CD4-positive, alpha-beta T cell treated with Interleukin-10 for 1 hour (primary cell): ENCODE data around the gene PTPRH.
"Not testable (repeated sequence)": the region's sequence is repeated elsewhere in the genome, so short reads cannot be mapped to it uniquely, and the experiment has no call there.

ENCODE experiments used
- DNase-seq: peaks from one replicate; pipeline ENCODE4 v3.0.0-alpha.2; 2020

PTPRH gene

DNA sequence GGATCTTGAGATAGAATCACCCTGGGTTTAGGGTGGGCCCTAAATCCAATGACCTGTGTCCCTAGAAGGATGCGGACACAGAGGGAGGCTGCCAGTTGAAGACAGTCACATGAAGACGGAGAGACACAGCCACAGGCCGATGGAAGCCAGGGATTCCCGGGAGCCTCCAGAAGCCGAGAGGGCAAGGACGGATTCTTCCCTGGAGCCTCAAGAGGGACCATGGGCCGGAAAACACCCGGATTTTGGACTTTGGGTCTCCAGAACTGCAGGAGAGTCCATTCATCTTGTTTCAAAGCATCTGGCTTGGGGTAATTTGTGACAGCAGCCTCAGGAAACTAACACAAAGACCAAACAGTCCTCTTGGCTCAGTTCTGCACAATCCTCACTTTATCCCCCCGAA lies 17.0 kb upstream of the PTPRH start:
- no peak for DNase-seq

DNA sequence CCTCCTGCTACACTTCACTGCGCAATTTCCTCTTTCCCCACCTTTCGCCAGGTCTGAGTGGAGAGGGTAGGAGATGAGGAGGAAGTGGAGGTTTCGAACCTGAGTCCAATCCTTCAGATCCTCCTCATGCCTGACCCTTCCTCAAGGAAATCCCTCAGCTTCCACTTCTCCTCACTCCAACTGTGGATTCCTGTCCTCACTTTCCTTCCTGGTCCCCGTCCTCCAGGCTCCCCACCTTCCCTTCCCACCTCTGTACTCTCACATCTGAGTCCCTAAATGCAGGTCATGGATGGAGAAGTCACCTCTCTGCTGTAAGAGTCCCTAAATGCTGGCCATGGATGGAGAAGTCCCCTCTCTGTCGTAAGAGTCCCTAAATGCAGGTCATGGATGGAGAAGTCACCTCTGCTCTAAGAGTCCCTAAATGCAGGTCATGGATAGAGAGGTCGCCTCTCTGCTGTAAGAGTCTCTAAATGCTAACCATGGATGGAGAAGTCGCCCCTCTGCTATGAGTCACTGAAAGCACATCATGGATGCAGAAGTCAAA lies 16.2 kb upstream of the PTPRH start:
- no peak for DNase-seq

DNA sequence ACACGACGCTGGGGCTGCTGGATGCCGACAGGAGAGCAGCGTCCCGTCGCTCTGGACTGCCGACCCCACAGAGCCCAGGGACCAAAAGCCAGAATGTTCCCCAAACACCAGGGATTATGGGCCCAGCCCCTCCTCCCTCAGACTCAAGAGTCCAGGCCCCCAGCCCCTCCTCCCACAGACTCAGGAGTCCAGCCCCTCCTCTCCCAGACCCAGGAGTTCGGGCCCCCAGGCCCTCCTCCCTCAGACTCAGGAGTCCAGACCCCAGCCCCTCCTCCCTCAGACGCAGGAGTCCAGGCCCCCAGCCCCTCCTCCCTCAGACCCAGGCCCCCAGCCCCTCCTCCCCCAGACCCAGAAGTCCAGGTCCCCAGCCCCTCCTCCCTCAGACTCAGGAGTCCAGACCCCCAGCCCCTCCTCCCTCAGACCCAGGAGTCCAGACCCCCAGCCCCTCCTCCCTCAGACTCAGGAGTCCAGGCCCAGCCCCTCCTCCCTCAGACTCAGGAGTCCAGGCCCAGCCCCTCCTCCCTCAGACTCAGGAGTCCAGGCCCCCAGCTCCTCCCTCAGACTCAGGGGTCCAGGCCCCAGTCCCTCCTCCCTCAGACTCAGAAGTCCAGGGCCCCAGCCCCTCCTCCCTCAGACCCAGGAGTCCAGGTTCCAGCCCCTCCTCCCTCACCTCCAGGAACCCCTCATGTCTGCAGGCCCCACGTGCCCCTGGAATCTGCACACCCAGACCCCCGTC lies 15.5 kb upstream of the PTPRH start:
- DNase-seq, result not testable (repeated sequence)

DNA sequence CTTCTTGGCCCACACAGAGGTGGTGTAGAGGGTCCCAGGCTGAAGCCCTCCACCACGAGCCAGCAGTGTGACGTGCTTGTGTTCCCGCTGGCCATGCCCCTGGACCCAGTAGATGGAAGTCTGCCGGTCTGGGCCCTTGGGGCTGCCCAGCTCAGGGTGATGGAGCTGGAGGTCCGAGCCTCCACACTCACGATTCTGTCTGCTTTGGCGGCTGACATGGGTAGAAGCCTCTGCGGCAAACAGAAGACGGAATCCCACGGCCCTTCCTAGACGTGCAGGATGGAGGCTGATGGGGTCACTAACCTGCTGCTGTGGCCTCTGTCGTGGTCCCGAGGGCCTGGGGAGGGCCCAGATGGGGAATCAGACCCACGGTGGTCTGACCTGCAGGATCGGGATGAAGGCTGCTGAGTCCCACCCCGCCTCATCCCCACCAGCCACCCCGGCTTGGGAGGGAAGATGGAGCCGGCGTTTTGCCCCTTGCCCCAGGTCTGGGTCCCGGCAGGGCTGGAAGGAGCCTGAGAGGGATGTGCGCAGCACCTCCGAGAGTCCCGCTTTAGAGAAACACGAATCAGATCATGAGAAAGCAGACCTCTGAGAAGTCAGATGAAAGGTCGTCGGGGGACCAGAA lies 14.9 kb upstream of the PTPRH start:
- DNase-seq, result no peak

DNA sequence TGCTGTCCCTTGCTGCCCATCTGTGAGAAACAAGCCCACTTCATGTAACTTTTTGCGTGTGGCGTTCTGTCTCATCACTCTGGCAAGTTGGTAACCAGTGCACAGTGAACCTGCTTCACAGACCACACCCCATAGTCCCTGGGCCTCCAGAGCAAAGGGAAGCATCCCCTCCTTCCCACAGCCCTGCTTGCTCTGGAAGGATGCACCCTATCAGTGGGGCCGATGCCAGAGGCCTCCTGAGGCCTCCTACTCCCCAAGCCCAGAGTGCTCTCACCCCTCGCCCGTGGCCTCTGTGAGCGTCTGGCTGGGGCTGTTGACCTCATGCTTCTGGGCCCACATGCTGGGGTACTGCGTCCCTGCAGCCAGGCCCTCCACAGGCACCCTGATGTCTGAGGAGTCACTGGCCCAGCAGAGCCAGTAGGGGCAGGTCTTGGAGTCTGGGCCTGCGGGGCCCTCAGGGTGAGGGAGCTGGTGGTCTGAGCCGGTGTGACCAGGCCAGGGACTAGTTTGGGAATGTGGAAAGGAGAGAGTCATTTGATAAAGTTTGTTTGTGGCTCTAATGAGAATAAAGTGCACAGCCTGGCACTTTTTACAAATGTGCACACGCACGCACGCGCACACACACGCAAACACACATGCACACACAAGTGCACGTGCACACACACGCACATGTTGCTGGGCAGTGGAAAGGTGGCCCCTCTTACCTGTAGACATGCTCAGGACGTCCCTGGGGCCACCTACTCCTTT lies 14.2 kb upstream of the PTPRH start:
- DNase-seq, result no peak

DNA sequence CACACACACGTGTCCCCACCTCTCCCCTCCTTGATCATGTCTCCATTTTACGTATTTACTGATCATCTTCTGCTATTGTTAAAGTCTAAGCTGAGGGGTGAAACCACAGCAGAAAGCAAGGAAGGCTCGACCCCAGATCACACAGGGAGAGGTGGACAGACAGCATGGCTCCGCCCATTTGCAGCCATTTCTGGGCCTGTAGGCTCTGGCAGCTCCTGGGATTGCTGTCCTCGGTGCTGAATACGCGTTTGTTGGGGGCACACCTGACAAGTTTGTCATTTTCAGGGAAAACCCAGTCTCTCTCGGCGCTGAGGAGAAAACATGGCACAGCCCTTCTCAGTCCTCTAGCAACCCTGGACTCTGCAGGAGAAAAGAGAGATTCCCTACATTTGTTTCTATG lies 11.2 kb upstream of the PTPRH start:
- no peak for DNase-seq

DNA sequence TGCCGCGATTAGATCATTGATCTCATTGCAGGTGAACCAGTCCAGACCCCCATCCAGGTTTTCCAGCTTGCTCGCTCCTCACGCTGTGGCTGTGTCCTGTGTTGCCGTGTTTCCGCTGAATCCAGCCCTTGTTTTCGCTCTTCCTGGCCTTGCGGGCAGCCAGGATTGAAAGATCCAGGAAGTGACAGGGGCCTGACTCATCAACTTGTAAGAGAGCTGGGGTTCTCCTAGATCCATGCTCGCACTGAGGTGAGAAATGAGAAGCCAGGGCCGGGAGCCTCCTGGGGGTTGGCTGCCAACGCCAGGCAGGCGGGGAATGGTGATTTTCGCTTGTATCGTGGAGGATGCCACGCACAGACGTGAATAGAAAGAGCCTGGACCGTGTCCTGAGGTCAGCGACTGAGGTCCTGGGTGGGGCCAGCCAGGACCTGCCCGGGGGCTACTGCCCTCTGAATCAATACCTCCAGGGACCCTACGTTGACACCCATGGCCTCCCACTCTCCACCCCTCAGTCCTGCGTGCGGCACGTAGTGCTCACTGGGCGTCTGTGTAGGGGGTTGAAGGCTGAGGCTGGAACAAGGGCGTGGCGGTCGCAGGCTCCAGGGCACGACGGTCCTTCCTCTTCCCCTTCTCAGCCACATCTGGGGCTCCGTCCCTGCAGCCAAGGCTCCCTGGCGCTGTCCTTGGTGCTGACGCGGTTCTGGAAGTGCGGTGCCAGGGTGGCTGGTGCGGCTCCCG lies 7.3 kb upstream of the PTPRH start:
- DNase-seq, result peak; percentile 41

DNA sequence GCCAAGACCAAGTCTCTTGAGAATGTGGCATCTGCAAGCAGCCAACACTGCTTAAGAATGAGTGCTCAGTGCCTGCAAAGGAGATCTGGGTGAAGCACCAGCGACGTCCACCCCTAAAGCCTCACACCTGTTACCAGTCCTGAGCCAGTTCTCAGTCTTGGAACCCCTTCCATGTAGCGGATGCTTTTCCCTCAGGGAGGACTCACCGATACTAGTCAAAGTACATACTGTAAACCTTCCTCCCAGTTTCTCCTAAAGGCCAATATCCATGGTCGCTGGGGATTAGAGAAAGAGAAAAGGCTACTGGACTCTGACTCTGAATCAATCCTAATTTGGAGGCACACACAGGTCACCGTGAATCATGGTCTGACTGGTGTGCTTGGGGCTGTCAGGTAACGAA lies 4.2 kb upstream of the PTPRH start:
- no peak for DNase-seq

DNA sequence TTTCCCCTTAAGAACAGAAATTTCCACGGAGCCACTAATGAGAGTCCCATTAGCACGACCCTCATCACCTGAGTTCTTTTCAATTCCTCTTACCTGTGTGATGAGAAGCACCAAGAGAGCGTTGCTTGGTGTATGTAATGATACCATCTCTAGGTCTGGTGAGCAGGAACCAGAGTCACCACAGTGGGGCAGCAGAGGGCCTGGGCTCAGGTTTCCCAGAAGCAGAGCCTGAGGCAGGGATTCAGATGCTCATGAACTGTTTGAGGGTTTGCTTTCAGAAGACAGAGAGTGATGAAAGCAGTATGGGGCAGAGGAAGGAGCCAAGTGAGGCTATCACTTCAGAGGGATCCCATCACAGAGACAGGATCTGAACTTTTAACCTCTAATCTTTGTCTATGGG lies 3.1 kb upstream of the PTPRH start:
- DNase-seq, result peak; percentile 44

DNA sequence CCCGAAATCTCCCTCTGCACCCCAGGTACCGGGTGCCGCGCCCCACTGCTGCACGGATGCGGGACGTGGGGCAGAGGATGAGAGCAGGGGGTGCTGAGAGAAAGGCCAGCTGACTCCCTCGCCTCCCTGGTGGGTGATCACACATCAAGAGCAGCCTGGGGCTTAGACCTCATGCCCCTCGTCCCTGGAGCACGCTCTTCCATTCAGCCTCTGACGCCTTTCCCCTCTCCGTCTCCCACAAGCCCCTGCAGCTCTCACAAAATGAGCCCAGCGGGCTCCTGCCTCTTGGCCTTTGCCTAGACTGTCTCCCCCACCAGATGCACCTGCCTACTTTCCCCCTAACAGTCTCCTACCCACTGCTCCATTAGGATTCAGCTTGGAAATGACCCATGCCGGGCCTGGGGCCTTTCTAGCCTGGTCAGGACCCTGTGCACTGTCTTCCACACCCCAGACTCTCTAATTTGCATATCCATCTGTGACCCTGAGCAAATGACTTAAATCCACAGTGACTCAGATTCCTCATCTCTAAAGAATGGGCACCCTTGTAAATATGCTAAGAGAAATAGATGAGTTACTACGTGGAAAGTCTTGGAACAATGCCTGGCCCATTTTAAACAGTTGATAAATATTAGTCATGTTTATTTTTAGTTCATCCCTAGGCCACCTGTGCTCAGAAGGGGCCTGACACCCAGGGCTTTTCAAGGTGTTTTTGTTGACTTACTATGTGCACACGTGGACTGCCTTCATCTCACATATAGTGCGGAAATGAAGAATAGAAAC lies 582 bp upstream of the PTPRH start:
- no peak for DNase-seq

DNA sequence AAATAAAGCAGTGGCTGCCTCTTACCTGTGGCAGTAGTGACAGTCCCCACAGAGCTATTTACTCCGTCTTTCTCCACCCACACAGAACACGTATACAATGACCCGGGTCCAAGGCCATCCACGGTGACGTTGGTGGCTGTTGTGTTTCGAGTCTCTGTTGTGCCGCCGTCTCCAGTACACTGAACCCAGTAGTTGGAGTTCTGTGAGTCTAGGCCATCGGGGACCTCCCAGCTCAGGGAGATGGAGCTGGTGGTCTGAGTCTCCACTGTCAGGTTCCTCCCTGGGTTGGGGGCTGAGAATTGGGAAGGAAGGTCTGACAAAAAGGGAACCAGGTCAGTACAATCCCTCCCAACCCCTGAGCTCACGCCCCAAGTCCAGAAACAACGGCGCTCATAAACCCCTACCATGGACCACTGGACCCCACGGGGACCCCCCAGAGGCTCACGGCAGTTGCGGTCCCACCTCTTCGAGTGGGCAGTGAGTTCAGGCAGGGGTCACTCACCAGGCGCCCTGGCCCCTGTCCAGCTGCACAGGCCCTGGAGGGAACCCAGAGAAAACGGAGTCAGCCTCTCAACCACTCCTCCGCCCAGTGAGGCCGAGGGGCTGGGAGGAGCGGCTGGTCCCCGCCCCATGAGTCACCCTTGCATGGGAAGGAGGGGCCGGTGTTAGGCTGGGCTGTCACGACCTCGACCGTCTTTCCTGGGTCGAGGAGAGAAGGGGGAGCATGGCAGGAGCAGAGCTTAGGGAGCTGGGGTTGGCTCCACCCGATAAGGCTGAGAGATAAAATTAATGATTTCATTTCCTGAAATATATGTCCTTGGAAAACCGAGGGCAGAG lies 2.4 kb downstream of the PTPRH start:
- DNase-seq, result no peak

DNA sequence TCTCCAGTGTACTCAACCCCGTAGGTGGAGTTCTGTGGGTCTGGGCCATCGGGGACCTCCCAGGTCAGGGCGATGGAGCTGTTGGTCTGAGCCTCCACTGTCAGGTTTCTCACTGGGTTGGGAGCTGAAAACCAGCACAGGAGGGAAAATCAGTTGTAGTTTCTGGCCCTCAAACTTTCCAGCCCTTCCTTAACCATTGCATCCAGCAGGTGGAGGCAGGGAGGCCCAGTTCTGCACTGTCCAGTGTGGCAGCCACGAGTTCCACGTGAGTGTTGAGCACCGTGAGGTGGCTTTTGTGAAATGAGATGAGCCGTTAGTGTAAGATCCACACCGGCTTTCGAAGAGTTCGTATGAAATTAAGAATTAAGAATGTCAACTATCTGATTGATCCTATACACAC lies 7.1 kb downstream of the PTPRH start:
- peak; percentile 25 for DNase-seq

DNA sequence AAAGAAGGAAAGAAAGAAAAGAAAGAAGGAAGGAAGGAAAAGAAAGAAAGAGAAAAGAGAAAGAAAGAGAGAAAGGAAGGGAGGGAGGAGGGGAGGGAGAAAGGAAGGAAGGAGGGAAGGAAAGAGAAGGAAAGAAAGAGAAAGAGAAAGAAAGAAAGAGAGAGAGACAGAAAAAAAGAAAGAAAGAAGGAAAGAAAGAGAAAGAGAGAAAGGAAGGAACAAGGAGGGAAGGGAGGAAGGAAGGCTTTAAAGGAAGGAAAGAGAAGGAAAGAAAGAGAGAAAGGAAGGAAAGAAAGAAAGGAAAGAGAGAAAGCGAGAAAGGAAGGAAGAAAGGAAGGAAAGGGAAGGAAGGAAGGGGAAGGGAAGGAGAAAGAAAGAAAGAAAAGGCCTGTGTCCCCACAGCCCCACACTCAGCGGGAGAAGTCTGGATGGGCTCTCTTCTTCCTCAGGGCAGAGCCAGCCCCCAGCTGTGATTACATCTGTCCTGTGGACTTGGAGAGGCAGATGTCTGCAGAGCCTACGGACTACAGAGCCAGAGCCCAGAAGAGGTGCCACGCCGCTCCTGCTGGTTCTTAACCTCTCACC lies 9.6 kb downstream of the PTPRH start:
- DNase-seq, result no peak

DNA sequence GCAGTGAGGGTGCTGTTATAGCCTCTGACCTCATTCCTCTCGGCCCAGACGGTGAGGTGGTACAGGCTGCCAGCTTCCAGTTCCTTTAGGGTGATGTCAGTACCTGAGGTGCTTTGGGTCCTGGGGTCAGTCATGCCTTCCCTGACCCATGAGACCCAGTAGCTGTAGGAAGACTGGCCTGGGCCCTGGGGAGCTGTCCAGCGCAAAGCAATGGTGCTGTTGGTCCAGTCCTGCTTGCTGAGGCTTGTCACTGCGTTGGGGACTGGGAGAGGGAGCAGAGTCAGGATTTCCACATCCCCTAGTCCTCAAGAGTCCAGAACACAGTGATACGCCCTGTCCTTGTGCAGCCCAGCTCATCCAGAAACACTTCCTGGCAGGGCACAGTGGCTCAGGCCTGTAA lies 10.7 kb downstream of the PTPRH start:
- no peak for DNase-seq

DNA sequence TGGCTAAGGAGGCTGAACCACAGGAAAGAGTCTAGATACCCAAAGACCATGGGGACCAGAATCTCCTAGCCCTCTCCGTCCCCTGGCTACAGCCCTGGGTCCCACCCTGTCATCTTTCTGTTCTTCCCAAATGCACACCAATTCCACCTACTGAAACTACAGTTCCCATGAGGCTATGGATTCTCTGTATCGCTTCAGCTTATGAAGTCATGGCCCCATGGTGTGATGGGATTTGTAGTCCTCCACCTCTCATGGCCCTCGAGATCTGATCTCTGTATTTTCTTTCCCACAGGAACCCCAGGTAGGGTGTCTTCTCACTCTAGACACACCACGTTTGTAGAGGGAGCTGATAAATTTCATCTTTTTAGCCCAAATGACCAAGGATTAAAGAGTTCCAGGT lies 11.8 kb downstream of the PTPRH start:
- no peak for DNase-seq

DNA sequence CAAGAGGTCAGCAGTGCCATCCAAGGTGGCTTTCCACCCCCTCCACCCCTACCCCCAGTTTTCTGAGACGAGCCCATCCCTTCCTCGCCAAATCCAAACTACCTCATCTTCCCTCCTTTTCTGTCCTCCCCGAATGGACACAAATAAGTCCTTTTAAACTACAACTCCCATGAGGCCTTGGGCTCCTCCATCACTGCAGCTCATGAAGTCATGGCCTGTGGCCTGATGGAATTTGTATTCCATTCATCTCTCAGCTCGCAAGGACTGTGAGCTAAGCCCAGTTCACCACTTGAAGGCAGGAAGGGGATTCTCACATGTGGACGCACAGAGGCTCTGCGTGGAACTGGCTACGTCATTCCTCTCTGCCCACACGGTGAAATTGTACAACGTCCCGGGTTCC lies 12.5 kb downstream of the PTPRH start:
- no peak for DNase-seq

DNA sequence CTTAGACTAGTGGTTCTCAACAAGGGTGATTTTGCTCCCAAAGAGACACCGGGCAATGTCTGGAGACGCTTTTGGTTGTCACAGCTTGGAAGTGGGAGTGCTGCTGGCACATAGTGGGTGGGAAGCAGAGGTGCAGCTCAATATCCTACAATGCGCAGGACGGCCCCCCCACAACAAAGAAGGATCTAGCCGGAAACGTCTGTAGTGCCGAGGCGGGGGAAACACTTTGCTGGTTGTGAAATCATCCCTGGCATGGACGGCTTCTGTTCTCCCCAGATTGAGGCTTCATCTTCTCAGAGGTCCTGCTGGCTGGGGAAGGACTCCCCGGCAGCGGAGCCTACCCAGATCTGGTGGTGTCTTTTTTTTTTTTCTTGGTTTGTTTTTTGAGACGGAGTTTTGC lies 15.8 kb downstream of the PTPRH start:
- DNase-seq, result no peak

DNA sequence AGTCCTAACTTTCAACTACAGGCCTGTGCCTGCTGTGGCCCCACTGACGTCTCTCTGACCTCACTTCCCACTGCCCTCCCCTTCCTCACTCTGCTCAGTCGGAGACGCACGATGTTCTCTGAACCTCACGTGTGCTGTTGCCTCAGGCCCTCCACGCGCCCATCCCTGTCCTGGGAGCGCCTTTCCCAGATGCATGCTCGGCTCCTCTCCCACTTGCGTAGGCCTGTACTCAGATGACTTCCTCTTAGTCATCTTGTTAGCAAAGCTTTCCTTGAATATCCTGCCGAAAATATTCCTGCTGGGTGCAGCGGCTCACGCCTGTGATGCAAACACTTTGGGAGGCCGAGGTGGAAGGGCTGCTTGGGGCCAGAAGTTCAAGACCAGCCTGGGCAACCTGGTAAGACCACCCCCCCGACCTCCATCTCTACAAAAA lies 19.9 kb downstream of the PTPRH start:
- no peak for DNase-seq

DNA sequence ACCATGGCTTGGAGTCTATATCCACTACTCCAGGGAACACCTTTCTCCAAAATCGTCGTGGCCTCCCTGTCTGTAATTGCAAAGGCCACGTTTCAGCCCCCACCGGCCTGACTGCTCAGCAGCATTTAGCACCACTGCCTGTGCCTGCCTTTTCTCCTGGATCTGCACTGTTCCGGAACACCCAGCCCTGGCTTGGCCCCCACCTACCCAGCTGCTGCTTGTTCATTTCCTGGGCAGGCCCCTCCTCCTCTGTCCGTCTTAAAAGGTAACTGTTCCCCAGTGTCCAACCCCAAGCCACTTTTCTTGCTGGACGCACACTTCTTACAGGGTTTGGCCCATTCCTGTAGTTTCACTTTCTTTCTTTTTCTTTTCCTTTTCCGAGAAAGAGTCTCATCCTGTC lies 20.7 kb downstream of the PTPRH start:
- no peak for DNase-seq

DNA sequence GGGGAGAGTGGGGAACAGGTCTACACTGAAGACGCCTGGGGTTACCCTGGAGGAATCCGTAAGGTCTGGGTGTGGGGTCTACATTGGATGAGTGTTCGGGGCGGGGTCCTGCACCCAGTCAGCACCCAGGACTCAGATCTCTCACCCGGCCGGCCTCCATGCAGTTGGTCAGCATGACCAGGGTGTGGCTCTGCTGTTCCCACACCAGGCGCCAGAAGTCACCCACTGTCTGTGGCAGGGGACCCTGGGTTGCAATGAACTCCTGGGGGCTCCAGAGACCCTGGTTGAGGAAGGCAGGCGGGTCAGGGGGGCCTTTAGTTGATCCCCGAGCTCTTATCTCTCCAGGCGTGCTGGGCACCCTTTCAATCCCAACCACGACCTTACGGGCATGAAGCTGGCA lies 23.2 kb downstream of the PTPRH start:
- no peak for DNase-seq

DNA sequence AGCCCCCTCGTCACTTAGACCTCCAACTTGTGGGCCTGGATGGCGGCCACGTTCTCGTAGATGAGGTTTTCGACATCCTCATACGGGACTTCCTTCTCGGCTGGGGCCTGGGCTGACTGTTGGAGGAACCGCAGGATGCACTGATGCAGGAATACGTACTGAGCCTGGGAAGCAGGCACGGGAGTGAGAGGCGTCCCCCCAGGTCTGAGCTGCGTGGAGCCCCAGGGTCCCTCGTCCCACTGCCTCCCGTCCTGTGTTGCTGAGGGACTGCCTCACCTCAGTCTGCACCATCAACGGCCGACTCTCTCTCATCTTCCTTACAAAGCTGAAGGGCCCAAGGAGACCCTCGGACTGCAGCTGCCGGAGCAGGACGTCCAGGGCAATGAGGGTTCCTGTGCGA lies 27.6 kb downstream of the PTPRH start:
- no peak for DNase-seq
